Left colon (tissue), 2 donors: ENCODE data around the gene LAPTM5. TPM values are rescaled to one million over a fixed set of nuclear protein-coding genes. Genes with fewer than 3 reads are reported as not detected.

ENCODE experiments used
- ATAC-seq: fragments of 200-7000 bp; cut with Tn5 transposase; one replicate; pipeline ENCODE4 v1.9.1; 2020; ENCODE audit warnings: mild to moderate bottlenecking, moderate library complexity
- DNase-seq, 2 donors: peaks; one replicate each; pipeline ENCODE4 v3.0.0-alpha.2; 2020
- intact Hi-C, 2 donors: fragments of 100-400 bp; cut with DNase I in 1 of 2; cut with micrococcal nuclease in 1 of 2; formaldehyde crosslinking; loops; one replicate each; pipeline versions ENCODE4 v1.11.2 to v1.14.0; 2022; cut with DNase I, micrococcal nuclease
- total RNA-seq, 2 donors: library from RNA; stranded (reverse); fragmentation: NEBNext Ultra II Directional; extraction: Animal tissue kit (Norgen Biotek cat#: 25700); gene quantifications; one replicate each; pipeline ENCODE4 v1.2.1, GENCODE V29; 2021
- donor health status: DM: no; HTN: no; CAD: no.
- donor health status: DM: yes; HTN: yes; CAD: no.

Gene LAPTM5
- total RNA-seq, 2 donors from 2014 or later, result 10.7 to 49.1 TPM

DNA sequence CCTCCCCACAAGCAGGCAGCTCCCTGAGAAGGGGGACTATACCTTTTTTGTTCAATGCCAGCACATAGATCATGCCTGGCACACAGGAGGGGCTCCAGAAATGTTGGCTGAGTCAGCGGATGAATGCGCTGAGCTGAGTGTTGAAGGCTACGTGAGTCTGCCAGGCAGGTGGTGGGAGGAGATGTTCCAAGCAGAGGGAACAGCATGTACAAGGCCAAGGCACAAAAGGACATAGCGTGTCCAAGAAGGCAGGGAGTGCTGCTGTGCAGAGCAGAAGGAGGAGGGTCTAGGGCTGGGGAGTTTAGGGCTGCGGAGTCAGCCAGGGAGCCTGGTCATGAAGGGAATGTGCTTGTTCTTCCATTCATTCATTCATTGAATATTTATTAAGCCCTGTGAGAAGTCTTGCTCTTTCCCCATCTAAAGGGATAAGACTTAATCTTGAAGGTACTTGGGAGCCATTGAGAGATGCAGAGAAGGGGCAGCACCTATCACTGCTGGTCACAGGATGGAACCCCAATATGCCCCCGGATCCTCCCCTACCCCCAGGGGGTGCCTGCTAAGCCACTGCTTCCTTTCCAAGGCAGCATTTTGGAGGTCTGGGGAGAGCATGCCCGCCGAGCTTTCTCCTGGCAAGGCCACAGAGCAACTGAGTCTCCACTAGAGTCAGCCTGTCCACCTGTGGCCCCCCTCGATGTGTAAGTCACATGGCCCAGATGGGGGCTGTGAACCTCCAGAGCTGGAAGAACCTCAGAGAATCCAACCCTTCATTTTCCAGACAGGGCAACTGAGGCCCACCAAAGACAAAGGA, 31.2 kb upstream of the LAPTM5 start:
- intact Hi-C loops, result no loop called here
- no peak for DNase-seq
- no peak for ATAC-seq

GRCh38 chr1:30787856-30788495, 30.4 kb upstream of the LAPTM5 start:
- ATAC-seq, result no peak
- intact Hi-C loops, result no loop called here
- no peak for DNase-seq

GRCh38 chr1:30787266-30787665, 29.7 kb upstream of the LAPTM5 start:
- intact Hi-C loops, result no loop called here
- ATAC-seq, result no peak
- no peak for DNase-seq

DNA sequence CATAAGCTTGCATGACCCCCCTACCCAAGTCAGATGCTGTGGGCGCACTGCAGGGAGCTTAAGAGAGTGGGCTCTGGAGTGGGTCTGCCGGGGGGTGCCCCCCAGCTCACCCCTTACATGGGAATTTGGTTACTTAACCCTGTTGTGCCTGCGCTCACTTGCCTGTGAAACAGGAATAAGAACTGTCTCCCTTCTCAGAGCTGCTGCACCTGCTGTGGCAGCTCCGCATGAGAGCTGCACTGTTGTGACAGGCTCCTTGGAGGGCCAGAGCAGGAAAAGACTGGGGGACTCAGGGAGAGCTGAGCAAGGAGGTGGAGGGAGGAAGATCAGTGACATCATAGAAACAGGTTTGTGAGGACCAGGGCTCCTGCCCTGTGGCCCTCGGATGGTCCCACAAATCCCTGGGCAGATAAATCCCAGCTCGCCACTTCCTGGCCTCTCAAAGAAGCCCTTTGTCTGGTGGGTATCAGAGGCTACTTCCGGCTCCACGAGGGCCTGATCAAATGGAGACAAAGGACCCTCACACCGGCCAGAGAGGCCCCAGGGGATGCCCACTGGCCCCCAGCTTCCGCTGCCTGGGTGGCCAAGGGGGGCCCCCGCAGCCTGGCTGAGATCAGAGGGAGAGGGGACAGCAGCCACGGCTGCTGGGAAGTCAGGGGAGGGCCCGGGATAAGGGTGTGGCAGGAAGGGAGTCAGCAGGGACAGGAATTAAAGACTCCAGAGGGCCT, 28.9 kb upstream of the LAPTM5 start:
- DNase-seq, result no peak

DNA sequence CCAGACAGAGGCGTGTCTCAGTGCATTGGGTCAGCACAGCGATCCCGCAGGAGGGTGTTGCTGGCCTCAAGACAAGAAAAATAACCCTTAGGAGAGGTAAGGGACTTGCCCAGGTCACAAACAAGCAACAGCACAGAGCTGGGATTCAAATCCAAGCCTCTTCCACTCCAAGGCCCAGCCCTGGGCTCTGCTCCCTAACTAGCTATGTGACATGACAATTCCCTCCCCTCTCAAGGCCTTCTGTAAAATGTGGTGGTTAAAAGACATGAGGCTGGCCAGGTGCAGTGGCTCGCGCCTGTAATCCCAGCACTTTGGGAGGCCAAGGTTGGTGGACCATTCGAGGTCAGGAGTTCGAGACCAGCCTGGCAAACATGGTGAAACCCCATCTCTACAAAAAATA, 28.1 kb upstream of the LAPTM5 start:
- ATAC-seq, result no peak
- intact Hi-C loops, result no loop called here
- DNase-seq, result no peak

More for the DNA sequence above, 28.9 kb upstream of the LAPTM5 start:
- intact Hi-C loops, result no loop called here
- ATAC-seq, result no peak

DNA sequence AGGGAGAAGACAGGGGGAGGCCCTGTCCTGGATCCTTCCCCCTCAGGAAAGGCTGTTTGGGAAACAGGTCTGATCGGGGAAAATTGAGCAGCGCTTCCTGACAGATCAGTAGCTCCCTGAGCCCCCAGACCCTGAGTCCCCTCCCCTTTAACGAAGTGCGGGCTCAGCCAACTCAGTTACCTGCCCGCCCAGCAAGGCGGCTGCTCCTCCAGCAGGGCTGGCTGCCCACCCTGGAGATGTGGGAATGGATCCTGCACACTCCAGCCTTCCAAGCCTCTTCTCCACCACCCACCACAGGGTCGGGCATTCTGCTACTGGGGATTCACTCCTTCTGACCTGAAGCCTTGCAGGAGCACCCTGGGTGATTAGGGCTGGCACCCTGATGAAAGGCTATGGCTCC, 27.6 kb upstream of the LAPTM5 start:
- ATAC-seq (no peak), DNase-seq (no peak)
- intact Hi-C loops, result no loop called here

DNA sequence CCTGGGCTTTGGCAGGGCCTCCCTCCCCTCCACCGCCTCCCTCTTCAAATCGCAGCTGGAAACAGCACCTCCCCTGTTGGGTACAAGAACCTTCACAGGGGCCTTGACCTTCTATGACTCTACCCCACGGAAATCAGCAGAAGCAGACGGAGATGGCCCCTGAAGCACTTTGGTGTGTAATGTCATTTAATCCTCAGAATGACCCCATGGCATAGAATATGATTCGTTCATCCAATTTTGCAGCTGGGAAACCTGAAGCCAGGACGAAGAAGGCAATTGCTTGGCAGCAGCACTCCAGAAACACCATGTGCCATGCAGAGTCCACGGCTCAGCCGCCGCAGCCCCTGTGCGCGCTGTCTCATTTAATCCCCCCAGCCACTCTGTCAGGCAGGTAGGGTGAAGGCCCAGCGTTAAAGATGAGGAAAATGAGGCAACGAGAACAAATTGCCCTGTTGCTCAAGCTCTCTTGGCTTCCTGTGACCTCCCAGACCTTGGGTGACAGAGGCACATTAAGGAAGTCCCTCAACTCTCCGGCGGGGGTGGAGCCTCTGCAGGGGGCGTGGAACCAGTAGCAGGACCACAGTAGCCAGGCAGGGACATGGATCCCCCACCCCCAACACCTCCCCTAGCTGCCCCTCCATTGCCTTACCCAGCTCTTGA, 25.8 kb upstream of the LAPTM5 start:
- intact Hi-C loops, result loop anchor here in 1 of 2 donors (5.0 kb wide), 1 partner anchor 129 kb away; no protein-coding TSS in a partner anchor
- peak; percentile 46 to 48 for DNase-seq
- ATAC-seq, result no peak

DNA sequence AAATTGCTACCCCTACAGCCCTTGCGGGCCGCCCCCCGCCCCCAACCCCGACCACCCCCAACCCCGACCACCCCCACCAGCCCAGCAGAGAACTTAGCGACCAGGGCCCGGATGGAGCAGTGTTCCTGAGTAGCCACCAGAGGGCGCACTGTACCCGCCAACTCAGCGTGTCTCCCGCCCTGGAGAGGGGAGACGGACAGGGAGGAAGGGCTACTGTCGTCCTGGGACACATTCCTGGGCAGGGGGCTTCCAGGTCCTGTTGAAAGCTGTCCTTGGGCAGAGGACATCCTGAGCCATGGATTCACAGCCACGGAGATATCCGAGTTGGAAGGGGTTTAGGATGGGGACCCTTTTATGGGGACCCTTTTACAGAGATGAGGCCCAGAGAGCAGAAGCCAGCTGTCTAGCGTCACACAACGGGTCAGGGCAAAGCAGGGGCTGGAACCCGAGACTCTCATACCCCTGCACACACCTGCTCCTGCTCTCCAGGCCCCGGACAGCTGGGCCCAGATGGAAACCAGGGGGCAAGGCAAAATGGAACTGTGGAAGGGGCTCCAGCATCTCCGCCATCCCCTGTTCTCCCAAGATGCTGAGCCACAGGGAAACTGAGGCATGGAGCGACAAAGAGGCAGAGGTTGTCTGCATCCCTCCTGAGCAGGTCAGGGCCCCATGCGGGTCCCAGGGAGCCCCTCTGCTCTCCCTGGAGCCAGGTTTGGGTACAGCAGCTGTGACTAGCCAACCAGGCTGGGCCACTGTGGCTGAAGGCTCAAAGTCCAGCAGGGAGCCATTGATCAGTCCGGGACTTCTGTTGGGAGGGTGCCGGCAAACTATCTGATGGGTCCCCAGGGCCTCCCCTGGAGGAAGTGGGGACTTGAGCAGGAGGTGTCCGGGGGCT, 25.0 kb upstream of the LAPTM5 start:
- intact Hi-C loops, result loop anchor here in 1 of 2 donors (5.0 kb wide), 1 partner anchor 130 kb away; no protein-coding TSS in a partner anchor
- ATAC-seq, result peak; percentile 72
- DNase-seq, result peak in 1 of 2 donors; percentile 65

GRCh38 chr1:30781906-30782305, 24.3 kb upstream of the LAPTM5 start:
- intact Hi-C loops, result loop anchor here in 1 of 2 donors (5.0 kb wide), 1 partner anchor 130 kb away; no protein-coding TSS in a partner anchor
- ATAC-seq (no peak), DNase-seq (no peak)

DNA sequence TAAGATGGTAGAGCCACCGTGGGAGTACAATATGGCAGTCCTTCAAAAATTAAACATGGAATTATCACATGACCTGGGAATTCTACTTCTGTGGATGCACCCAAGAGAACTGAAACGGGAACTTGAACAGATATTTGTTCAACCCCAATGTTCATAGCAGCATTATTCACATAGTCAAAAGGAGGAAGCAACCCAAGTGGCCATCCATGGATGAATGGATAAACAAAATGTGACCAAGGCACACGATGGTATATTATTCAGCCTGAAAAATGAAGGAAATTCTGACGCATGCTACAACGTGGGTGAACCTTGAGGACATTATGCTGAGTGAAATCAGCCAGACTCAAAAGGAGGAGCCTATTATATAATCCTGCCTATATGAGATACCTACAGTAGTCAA, 22.8 kb upstream of the LAPTM5 start:
- intact Hi-C loops, result loop anchor here in 1 of 2 donors (5.0 kb wide), 1 partner anchor 132 kb away; no protein-coding TSS in a partner anchor
- no peak for ATAC-seq
- no peak for DNase-seq

GRCh38 chr1:30779294-30780071, 21.9 kb upstream of the LAPTM5 start:
- intact Hi-C loops, result loop anchor here (2.0 to 5.0 kb wide), 3 partner anchors 57 to 133 kb away; partner anchors contain the start of gene MATN1 (in 1 of the 2)
- ATAC-seq, result peak; percentile 83
- peak; percentile 64 to 91 for DNase-seq

- no peak for ATAC-seq
- DNase-seq, result no peak
- intact Hi-C loops, result loop anchor here (2.0 to 5.0 kb wide), 2 partner anchors 57 to 60 kb away; partner anchors contain the start of gene MATN1 (in 1 of the 2)
These were observed 21.4 kb upstream of the LAPTM5 start for GRCh38 chr1:30778979-30779293.

DNA sequence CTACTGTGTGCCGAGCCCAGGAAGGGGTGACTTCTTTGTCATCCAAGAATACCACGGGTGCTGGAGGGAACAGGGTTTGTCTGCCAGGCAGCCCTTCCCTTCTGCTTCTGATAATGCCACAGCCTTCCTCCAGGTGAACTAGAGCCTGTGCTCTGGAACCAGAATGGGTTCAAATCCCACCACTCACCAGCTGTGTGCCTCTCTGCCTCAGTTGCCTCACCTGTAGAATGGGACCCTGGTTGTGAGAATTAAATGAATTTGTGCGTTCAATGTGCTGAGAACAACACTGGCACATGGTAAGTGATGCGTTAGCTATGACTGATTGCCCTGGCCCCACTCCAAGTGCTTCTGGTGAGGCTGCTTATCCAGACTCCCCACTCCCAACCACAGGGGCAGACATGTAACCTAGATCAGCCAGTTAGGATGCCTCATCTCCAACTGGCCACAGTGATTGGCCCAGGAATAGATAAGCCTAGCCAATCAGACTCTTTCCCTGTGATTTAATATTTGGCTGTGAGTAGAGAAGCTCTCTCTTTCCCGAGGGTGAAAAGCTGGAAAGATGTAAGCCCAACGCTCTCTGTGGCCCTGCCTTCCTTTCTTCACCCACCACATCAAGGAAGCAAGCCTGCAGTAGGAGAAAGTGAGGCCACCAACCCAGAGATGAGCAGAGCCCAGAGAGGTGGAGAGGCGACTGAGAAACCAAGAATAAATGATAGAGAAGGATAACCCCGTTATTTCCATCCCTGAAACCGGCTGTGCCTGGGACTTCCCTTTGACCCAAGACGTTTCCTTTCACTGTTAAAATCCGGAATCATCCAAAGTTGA, 20.8 kb upstream of the LAPTM5 start:
- intact Hi-C loops, result loop anchor here (2.0 to 5.0 kb wide), 2 partner anchors 56 to 60 kb away; partner anchors contain the start of gene MATN1 (in 1 of the 2)
- peak in 1 of 2 donors; percentile 44 for DNase-seq
- peak; percentile 18 for ATAC-seq

DNA sequence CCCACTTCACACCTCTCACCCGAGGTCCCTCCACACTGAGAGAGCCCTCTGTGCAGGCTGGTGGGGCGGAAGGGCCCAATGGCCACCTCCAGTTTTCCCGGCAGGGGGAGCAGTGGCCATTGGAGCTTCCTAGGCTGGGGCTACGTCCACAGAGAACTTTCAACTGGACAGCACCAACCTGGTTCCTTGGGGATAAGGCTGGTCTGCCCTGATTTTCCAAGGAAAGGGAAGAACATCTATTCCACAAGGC, 20.3 kb upstream of the LAPTM5 start:
- intact Hi-C loops, result loop anchor here (2.0 to 5.0 kb wide), 2 partner anchors 56 to 59 kb away; partner anchors contain the start of gene MATN1 (in 1 of the 2)
- ATAC-seq (no peak), DNase-seq (no peak)

- intact Hi-C loops, result loop anchor here in 1 of 2 donors (5.0 kb wide), 1 partner anchor 55 kb away; the partner anchor contains the start of gene MATN1
- ATAC-seq (no peak), DNase-seq (no peak)
These were observed 19.7 kb upstream of the LAPTM5 start for GRCh38 chr1:30777060-30777903.
